ENCODE results near the gene RGS17.

Gene RGS17

GRCh38 chr6:152981989-152982903 lies 148.8 kb downstream of the RGS17 start:
- H3K9ac ChIP-seq (ENCODE audit: low read depth in 1 of 2, low read length in 2 of 2) = peak overlapping the region in 1 of 2 donors; percentile 16
- peak overlapping the region; percentile 92 to 97 for H3K4me3 ChIP-seq (ENCODE audit: low read depth in 1 of 2, low read length in 2 of 2)
- no peak overlapping the region for H3K27ac ChIP-seq (ENCODE audit: low read depth, low read length)
- H3K9me3 ChIP-seq (ENCODE audit: control insufficient read depth in 1 of 2, low read length in 2 of 2) = no peaks in the 10 kb centered on the region
- no peaks in the 10 kb centered on the region for H3K27me3 ChIP-seq (ENCODE audit: control insufficient read depth in 1 of 2, insufficient read depth in 2 of 2, low read length in 2 of 2)
- peaks cover 0 to 3% of the 10 kb centered on the region in 2 donors for H3K36me3 ChIP-seq (ENCODE audit: control insufficient read depth in 1 of 2, insufficient read depth in 2 of 2, low read length in 2 of 2)
- peaks cover 23 to 32% of the 10 kb centered on the region in 2 donors for H3K4me1 ChIP-seq (ENCODE audit: control insufficient read depth in 1 of 2, insufficient read depth in 2 of 2, low read length in 2 of 2)

DNA sequence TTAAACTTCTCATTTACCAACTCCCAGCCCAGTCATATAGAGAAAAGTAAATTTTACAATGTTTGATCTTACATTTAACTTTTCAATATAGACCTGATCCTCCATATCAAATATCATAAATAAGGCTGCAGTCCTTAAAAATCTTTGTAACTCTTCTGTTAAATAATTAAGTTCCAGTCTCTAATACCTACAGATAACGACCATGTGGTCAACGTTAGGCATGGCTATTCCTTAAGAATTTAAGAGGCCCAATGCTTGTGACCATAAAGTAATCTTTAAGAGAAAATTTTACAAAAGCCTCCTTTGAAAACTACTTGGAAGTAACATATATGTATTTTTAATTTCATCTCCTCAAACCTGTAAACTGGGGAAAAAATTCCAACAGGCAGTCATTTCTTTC lies 149.9 kb downstream of the RGS17 start:
- H3K36me3 ChIP-seq (ENCODE audit: control insufficient read depth in 1 of 2, insufficient read depth in 2 of 2, low read length in 2 of 2) = peaks cover 6% of the 10 kb centered on the region in 2 donors
- peaks cover 23 to 32% of the 10 kb centered on the region in 2 donors for H3K4me1 ChIP-seq (ENCODE audit: control insufficient read depth in 1 of 2, insufficient read depth in 2 of 2, low read length in 2 of 2)
- H3K27me3 ChIP-seq (ENCODE audit: control insufficient read depth in 1 of 2, insufficient read depth in 2 of 2, low read length in 2 of 2) = no peaks in the 10 kb centered on the region
- no peak overlapping the region for H3K27ac ChIP-seq (ENCODE audit: low read depth, low read length)
- H3K9me3 ChIP-seq (ENCODE audit: control insufficient read depth in 1 of 2, low read length in 2 of 2) = no peaks in the 10 kb centered on the region
- H3K4me3 ChIP-seq (ENCODE audit: low read depth in 1 of 2, low read length in 2 of 2) = no peak overlapping the region
- H3K9ac ChIP-seq (ENCODE audit: low read depth in 1 of 2, low read length in 2 of 2) = no peak overlapping the region

DNA sequence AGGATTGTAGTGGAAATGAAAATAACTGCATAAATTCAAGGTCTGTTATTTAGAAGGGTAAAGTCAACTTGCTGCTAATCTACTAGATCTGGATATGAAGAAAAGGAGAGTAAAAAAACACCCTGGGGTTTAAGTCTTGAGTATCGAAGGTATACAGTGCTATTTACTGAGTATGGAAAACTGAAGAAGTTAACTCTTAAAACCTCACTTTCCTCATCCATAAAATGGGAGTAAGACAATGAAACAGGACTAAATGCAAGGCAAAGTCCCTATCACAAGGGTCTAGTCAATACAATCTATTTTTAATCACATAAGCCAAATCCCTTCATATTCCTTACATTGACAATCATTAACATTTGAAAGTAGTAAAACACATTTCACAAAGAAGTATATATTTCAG lies 150.4 kb downstream of the RGS17 start:
- Histone ChIP-seq H3K9ac (ENCODE audit: low read depth in 1 of 2, low read length in 2 of 2) (no peak overlapping the region), H3K9me3 (ENCODE audit: control insufficient read depth in 1 of 2, low read length in 2 of 2) (no peaks in the 10 kb centered on the region), H3K27ac (ENCODE audit: low read depth, low read length) (no peak overlapping the region), H3K36me3 (ENCODE audit: control insufficient read depth in 1 of 2, insufficient read depth in 2 of 2, low read length in 2 of 2) (peaks cover 6% of the 10 kb centered on the region in 2 donors), H3K4me3 (ENCODE audit: low read depth in 1 of 2, low read length in 2 of 2) (peak overlapping the region in 1 of 2 donors; percentile 19), H3K4me1 (ENCODE audit: control insufficient read depth in 1 of 2, insufficient read depth in 2 of 2, low read length in 2 of 2) (peaks cover 23 to 32% of the 10 kb centered on the region in 2 donors), H3K27me3 (ENCODE audit: control insufficient read depth in 1 of 2, insufficient read depth in 2 of 2, low read length in 2 of 2) (no peaks in the 10 kb centered on the region)

DNA sequence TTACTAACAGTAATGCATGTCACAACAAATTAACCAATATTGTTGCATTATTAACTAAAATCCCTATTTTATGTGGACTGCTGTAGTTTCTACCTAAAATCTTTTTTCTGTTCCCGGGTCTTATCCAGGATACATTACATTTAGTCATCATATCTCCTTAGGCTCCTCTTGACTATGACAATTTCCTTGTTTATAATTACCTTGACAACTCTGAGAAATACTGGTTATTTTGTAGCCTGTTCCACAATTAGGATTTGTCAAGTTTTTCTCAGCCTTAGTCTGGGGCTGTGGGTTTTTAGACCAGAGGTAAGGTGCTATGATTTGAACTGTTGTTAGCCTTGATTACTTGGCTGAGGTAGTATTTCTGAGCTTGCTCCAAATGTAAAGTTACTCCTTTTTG lies 152.0 kb downstream of the RGS17 start:
- no peaks in the 10 kb centered on the region for H3K9me3 ChIP-seq (ENCODE audit: control insufficient read depth in 1 of 2, low read length in 2 of 2)
- peaks cover 14 to 32% of the 10 kb centered on the region in 2 donors for H3K4me1 ChIP-seq (ENCODE audit: control insufficient read depth in 1 of 2, insufficient read depth in 2 of 2, low read length in 2 of 2)
- no peaks in the 10 kb centered on the region for H3K27me3 ChIP-seq (ENCODE audit: control insufficient read depth in 1 of 2, insufficient read depth in 2 of 2, low read length in 2 of 2)
- H3K4me3 ChIP-seq (ENCODE audit: low read depth in 1 of 2, low read length in 2 of 2) = no peak overlapping the region
- H3K27ac ChIP-seq (ENCODE audit: low read depth, low read length) = no peak overlapping the region
- peaks cover 6 to 19% of the 10 kb centered on the region in 2 donors for H3K36me3 ChIP-seq (ENCODE audit: control insufficient read depth in 1 of 2, insufficient read depth in 2 of 2, low read length in 2 of 2)
- H3K9ac ChIP-seq (ENCODE audit: low read depth in 1 of 2, low read length in 2 of 2) = no peak overlapping the region

- no peak overlapping the region for H3K9ac ChIP-seq (ENCODE audit: low read depth in 1 of 2, low read length in 2 of 2)
- peaks cover 6 to 20% of the 10 kb centered on the region in 2 donors for H3K36me3 ChIP-seq (ENCODE audit: control insufficient read depth in 1 of 2, insufficient read depth in 2 of 2, low read length in 2 of 2)
- no peak overlapping the region for H3K27ac ChIP-seq (ENCODE audit: low read depth, low read length)
- peaks cover 14 to 32% of the 10 kb centered on the region in 2 donors for H3K4me1 ChIP-seq (ENCODE audit: control insufficient read depth in 1 of 2, insufficient read depth in 2 of 2, low read length in 2 of 2)
- H3K9me3 ChIP-seq (ENCODE audit: control insufficient read depth in 1 of 2, low read length in 2 of 2) = no peaks in the 10 kb centered on the region
- no peak overlapping the region for H3K4me3 ChIP-seq (ENCODE audit: low read depth in 1 of 2, low read length in 2 of 2)
- no peaks in the 10 kb centered on the region for H3K27me3 ChIP-seq (ENCODE audit: control insufficient read depth in 1 of 2, insufficient read depth in 2 of 2, low read length in 2 of 2)
These were observed 153.0 kb downstream of the RGS17 start for GRCh38 chr6:152978058-152978457.

DNA sequence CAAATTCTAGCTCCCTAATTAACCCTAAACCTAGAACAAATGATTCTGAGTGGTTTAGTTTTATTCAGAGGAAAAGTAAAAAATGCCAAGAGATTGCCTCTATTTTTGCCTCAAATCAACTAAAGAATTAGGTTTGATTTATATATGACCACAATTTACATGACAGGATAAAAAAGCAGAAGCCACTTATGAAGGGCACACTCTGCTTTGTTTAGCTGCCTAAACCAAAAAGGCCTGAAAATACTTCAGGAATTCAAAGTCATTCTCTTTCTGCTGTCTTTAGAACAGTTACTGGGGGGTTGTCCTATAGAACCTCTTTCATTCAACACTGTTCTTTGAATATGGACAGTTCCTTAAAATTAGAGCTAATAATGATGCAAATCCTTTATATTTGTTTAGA lies 153.5 kb downstream of the RGS17 start:
- Histone ChIP-seq H3K4me3 (ENCODE audit: low read depth in 1 of 2, low read length in 2 of 2) (no peak overlapping the region), H3K4me1 (ENCODE audit: control insufficient read depth in 1 of 2, insufficient read depth in 2 of 2, low read length in 2 of 2) (peaks cover 14 to 32% of the 10 kb centered on the region in 2 donors)

GRCh38 chr6:152976749-152977148 lies 154.3 kb downstream of the RGS17 start:
- Histone ChIP-seq H3K36me3 (ENCODE audit: control insufficient read depth in 1 of 2, insufficient read depth in 2 of 2, low read length in 2 of 2) (peaks cover 6 to 32% of the 10 kb centered on the region in 2 donors), H3K4me1 (ENCODE audit: control insufficient read depth in 1 of 2, insufficient read depth in 2 of 2, low read length in 2 of 2) (peaks cover 9 to 27% of the 10 kb centered on the region in 2 donors), H3K9ac (ENCODE audit: low read depth in 1 of 2, low read length in 2 of 2) (no peak overlapping the region)

More for the DNA sequence above, 153.5 kb downstream of the RGS17 start:
- Histone ChIP-seq H3K9me3 (ENCODE audit: control insufficient read depth in 1 of 2, low read length in 2 of 2) (no peaks in the 10 kb centered on the region), H3K9ac (ENCODE audit: low read depth in 1 of 2, low read length in 2 of 2) (no peak overlapping the region), H3K36me3 (ENCODE audit: control insufficient read depth in 1 of 2, insufficient read depth in 2 of 2, low read length in 2 of 2) (peaks cover 6 to 25% of the 10 kb centered on the region in 2 donors), H3K27me3 (ENCODE audit: control insufficient read depth in 1 of 2, insufficient read depth in 2 of 2, low read length in 2 of 2) (no peaks in the 10 kb centered on the region), H3K27ac (ENCODE audit: low read depth, low read length) (no peak overlapping the region)

DNA sequence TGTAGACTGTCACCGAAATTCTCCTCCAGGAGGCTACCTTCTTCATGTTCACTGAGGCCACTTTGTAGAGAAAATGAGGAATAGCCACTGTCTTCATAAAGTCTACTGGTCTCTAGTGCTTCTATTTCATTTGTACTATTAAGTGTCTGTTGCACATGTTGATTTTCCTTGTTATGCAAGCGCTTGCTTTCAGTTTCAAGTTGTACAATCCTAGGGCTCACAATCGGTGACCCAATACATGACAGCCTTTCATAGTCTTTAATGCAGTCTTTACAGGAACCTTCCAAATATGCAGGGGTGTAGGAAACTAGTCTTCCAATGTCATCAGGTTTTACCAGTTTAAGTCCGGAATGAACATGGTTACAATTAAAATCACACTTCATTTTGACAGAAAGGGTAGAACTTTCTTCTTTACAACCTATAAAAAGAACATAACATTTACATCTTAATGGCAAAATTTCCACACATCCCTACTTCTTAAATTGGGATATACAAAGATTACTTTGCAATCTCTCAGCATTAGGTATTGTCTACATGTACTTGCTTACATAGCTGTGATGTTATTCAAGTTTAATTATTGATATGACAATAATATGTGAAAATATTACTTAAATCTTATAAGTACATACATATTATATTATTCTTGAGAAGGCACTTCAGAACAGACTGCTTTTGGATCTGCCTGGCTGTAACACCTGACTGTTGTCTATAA lies 155.7 kb downstream of the RGS17 start:
- Histone ChIP-seq H3K4me3 (ENCODE audit: low read depth in 1 of 2, low read length in 2 of 2) (peak overlapping the region in 1 of 2 donors; percentile 20), H3K27me3 (ENCODE audit: control insufficient read depth in 1 of 2, insufficient read depth in 2 of 2, low read length in 2 of 2) (no peaks in the 10 kb centered on the region), H3K36me3 (ENCODE audit: control insufficient read depth in 1 of 2, insufficient read depth in 2 of 2, low read length in 2 of 2) (peaks cover 6 to 41% of the 10 kb centered on the region in 2 donors), H3K9ac (ENCODE audit: low read depth in 1 of 2, low read length in 2 of 2) (no peak overlapping the region), H3K9me3 (ENCODE audit: control insufficient read depth in 1 of 2, low read length in 2 of 2) (no peaks in the 10 kb centered on the region), H3K4me1 (ENCODE audit: control insufficient read depth in 1 of 2, insufficient read depth in 2 of 2, low read length in 2 of 2) (peaks cover under 1 to 19% of the 10 kb centered on the region in 2 donors), H3K27ac (ENCODE audit: low read depth, low read length) (no peak overlapping the region)

More at GRCh38 chr6:152976749-152977148, 154.3 kb downstream of the RGS17 start:
- Histone ChIP-seq H3K27me3 (ENCODE audit: control insufficient read depth in 1 of 2, insufficient read depth in 2 of 2, low read length in 2 of 2) (no peaks in the 10 kb centered on the region), H3K9me3 (ENCODE audit: control insufficient read depth in 1 of 2, low read length in 2 of 2) (no peaks in the 10 kb centered on the region), H3K4me3 (ENCODE audit: low read depth in 1 of 2, low read length in 2 of 2) (no peak overlapping the region), H3K27ac (ENCODE audit: low read depth, low read length) (no peak overlapping the region)

GRCh38 chr6:152973916-152974315 lies 157.2 kb downstream of the RGS17 start:
- no peak overlapping the region for H3K4me3 ChIP-seq (ENCODE audit: low read depth in 1 of 2, low read length in 2 of 2)
- H3K27ac ChIP-seq (ENCODE audit: low read depth, low read length) = no peak overlapping the region
- peaks cover 0 to 3% of the 10 kb centered on the region in 2 donors for H3K9me3 ChIP-seq (ENCODE audit: control insufficient read depth in 1 of 2, low read length in 2 of 2)
- peaks cover 0 to 16% of the 10 kb centered on the region in 2 donors for H3K4me1 ChIP-seq (ENCODE audit: control insufficient read depth in 1 of 2, insufficient read depth in 2 of 2, low read length in 2 of 2)
- peaks cover 13 to 47% of the 10 kb centered on the region in 2 donors for H3K36me3 ChIP-seq (ENCODE audit: control insufficient read depth in 1 of 2, insufficient read depth in 2 of 2, low read length in 2 of 2)
- H3K9ac ChIP-seq (ENCODE audit: low read depth in 1 of 2, low read length in 2 of 2) = no peak overlapping the region
- H3K27me3 ChIP-seq (ENCODE audit: control insufficient read depth in 1 of 2, insufficient read depth in 2 of 2, low read length in 2 of 2) = no peaks in the 10 kb centered on the region
